ENCODE data around the gene GSPT1. TPM values are rescaled to one million over a fixed set of nuclear protein-coding genes. Genes with fewer than 3 reads are reported as not detected.
"Not testable (repeated sequence)": the region's sequence is repeated elsewhere in the genome, so short reads cannot be mapped to it uniquely, and the experiment has no call there.

The GSPT1 gene
- total and polyA plus RNA-seq, 7 experiments from 2014 or later: 71.0 to 148 (median 96.7) TPM

DNA sequence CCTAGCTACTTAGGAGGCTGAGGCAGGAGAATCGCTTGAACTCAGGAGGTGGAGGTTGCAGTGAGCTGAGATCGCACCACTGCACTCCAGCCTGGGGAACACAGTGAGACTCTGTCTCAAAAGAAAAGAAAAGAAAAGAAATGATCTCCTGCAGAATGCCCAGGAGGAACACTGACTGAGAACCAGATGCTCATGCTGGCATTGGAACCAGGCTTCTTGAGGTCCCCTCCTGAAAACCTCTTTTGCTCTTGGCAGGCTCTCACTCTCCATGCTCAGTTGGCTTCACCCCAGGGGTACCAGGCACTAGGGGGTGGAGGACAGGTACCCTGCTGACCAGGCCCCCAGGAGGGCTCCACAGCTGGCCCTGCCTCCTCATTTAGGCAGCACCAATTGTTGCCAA, 40.8 kb upstream of the GSPT1 start:
- H3K27me3 Mint-ChIP-seq: peaks cover 0 to 4% (median 0%) of the 10 kb centered on the region in 5 donors
- no peak overlapping the region for H3K4me3 Mint-ChIP-seq
- H3K36me3 ChIP-seq (ENCODE audit: control insufficient read depth in 2 of 3, insufficient read depth in 3 of 3, low read length in 3 of 3): no peaks in the 10 kb centered on the region
- H3K4me1 ChIP-seq (ENCODE audit: control insufficient read depth in 2 of 2, insufficient read depth in 2 of 2, low read length in 2 of 2): no peaks in the 10 kb centered on the region
- H3K27me3 ChIP-seq (ENCODE audit: control insufficient read depth in 2 of 2, insufficient read depth in 2 of 2, low read length in 2 of 2): no peaks in the 10 kb centered on the region
- intact Hi-C loops (cut with micrococcal nuclease): loop anchor here in 1 of 2 donors (10.0 kb wide), 1 partner anchor 1498 kb away; no protein-coding TSS in a partner anchor
- POLR2A ChIA-PET: no interaction called here
- H3K4me3 ChIP-seq (ENCODE audit: low read length): no peak overlapping the region
- H3K4me1 Mint-ChIP-seq: no peaks in the 10 kb centered on the region
- H3K27ac Mint-ChIP-seq: no peak overlapping the region
- peaks cover 0 to 6% (median 4%) of the 10 kb centered on the region in 5 donors for H3K36me3 Mint-ChIP-seq
- CTCF ChIA-PET: interaction anchor here (1.1 kb wide), 1 partner anchor 112 kb away, joined by 3 read pairs; no protein-coding TSS in a partner anchor
- H3K27ac ChIP-seq (ENCODE audit: low read depth, low read length): no peak overlapping the region
- H3K9me3 Mint-ChIP-seq: no peaks in the 10 kb centered on the region
- no peaks in the 10 kb centered on the region for H3K9me3 ChIP-seq (ENCODE audit: control insufficient read depth in 2 of 3, low read length in 3 of 3)
- DNase-seq (no peak), ATAC-seq (no peak)

DNA sequence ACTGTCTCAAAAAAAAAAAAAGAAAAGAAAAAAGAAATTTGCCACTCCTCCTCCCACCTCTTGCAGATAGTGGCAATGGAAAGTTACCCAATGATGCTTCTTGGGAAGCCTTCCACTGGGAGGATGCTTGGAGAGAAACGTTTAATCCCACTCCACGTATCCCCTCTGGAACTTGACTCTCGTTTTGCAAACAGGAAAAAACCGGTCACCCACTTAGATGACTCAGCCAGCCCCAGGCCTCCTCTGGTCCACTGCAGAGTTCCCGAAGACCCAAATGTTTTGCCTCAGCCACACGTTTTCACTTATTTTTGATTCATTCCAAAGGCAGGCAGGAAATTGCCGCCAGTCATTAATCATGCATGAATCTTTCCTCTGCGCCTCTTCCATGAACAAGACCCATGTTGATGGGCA, 40.0 kb upstream of the GSPT1 start:
- H3K27me3 ChIP-seq (ENCODE audit: control insufficient read depth in 2 of 2, insufficient read depth in 2 of 2, low read length in 2 of 2): no peaks in the 10 kb centered on the region
- ChIA-PET POLR2A (no interaction called here), CTCF (no interaction called here)
- Mint-ChIP-seq H3K36me3 (peaks cover 0 to 6% (median 4%) of the 10 kb centered on the region in 5 donors), H3K27me3 (no peaks in the 10 kb centered on the region), H3K9me3 (no peaks in the 10 kb centered on the region), H3K4me3 (no peak overlapping the region), H3K4me1 (no peaks in the 10 kb centered on the region), H3K27ac (no peak overlapping the region)
- no peaks in the 10 kb centered on the region for H3K9me3 ChIP-seq (ENCODE audit: control insufficient read depth in 2 of 3, low read length in 3 of 3)
- intact Hi-C loops (cut with micrococcal nuclease): loop anchor here in 1 of 2 donors (10.0 kb wide), 1 partner anchor 1499 kb away; no protein-coding TSS in a partner anchor
- no peaks in the 10 kb centered on the region for H3K36me3 ChIP-seq (ENCODE audit: control insufficient read depth in 2 of 3, insufficient read depth in 3 of 3, low read length in 3 of 3)
- no peak for ATAC-seq
- H3K27ac ChIP-seq (ENCODE audit: low read depth, low read length): no peak overlapping the region
- H3K4me3 ChIP-seq (ENCODE audit: low read length): no peak overlapping the region
- no peaks in the 10 kb centered on the region for H3K4me1 ChIP-seq (ENCODE audit: control insufficient read depth in 2 of 2, insufficient read depth in 2 of 2, low read length in 2 of 2)
- no peak for DNase-seq

DNA sequence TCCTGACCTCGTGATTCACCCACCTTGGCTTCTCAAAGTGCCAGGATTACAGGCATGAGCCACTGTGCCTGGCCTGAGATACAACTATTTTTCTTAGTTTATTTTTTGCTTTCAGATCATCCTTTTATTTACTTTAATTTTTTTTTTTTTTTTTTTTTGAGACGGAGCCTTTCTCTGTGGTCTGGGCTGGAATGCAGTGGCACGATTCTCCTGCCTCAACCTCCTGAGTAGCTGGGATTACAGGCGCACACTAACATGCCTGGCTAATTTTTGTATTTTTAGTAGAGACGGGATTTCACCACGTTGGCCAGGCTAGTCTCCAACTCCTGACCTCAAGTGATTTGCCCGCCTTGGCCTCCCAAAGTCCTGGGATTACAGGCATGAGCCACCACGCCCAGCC, 37.8 kb upstream of the GSPT1 start:
- H3K4me3 ChIP-seq (ENCODE audit: low read length); H3K36me3 ChIP-seq (ENCODE audit: control insufficient read depth in 2 of 3, insufficient read depth in 3 of 3, low read length in 3 of 3); H3K4me1 ChIP-seq (ENCODE audit: control insufficient read depth in 2 of 2, insufficient read depth in 2 of 2, low read length in 2 of 2); H3K36me3 Mint-ChIP-seq; H3K27ac ChIP-seq (ENCODE audit: low read depth, low read length); H3K27me3 ChIP-seq (ENCODE audit: control insufficient read depth in 2 of 2, insufficient read depth in 2 of 2, low read length in 2 of 2); DNase-seq; ATAC-seq; H3K4me1 Mint-ChIP-seq; POLR2A ChIA-PET; H3K4me3 Mint-ChIP-seq; H3K27ac Mint-ChIP-seq; H3K27me3 Mint-ChIP-seq; CTCF ChIA-PET; H3K9me3 ChIP-seq (ENCODE audit: control insufficient read depth in 2 of 3, low read length in 3 of 3); H3K9me3 Mint-ChIP-seq: not testable (repeated sequence)
- intact Hi-C loops (cut with micrococcal nuclease): loop anchor here in 1 of 2 donors (10.0 kb wide), 1 partner anchor 1501 kb away; no protein-coding TSS in a partner anchor

GRCh38 chr16:11950388-11950787, 34.6 kb upstream of the GSPT1 start:
- CTCF ChIA-PET: no interaction called here

GRCh38 chr16:11949527-11949926, 33.8 kb upstream of the GSPT1 start:
- H3K36me3 Mint-ChIP-seq: no peaks in the 10 kb centered on the region
- peak in 3 of 9 donors; percentile 25 to 31 (median 25) for DNase-seq
- Histone ChIP-seq H3K4me1 (ENCODE audit: control insufficient read depth in 2 of 2, insufficient read depth in 2 of 2, low read length in 2 of 2) (no peaks in the 10 kb centered on the region), H3K27me3 (ENCODE audit: control insufficient read depth in 2 of 2, insufficient read depth in 2 of 2, low read length in 2 of 2) (no peaks in the 10 kb centered on the region), H3K27ac (ENCODE audit: low read depth, low read length) (no peak overlapping the region), H3K4me3 (ENCODE audit: low read length) (no peak overlapping the region), H3K36me3 (ENCODE audit: control insufficient read depth in 2 of 3, insufficient read depth in 3 of 3, low read length in 3 of 3) (no peaks in the 10 kb centered on the region), H3K9me3 (ENCODE audit: control insufficient read depth in 2 of 3, low read length in 3 of 3) (no peaks in the 10 kb centered on the region)
- H3K27me3 Mint-ChIP-seq: no peaks in the 10 kb centered on the region
- CTCF ChIA-PET: interaction anchor here (1.9 kb wide), 1 partner anchor 119 kb away, joined by 10 read pairs; no protein-coding TSS in a partner anchor
- POLR2A ChIA-PET: interaction anchor here (0.7 kb wide), 1 partner anchor 1971 kb away, joined by 3 read pairs; the partner anchor contains the start of gene ERCC4
- peaks cover 0 to 6% (median 0%) of the 10 kb centered on the region in 7 donors for H3K4me1 Mint-ChIP-seq
- H3K4me3 Mint-ChIP-seq: no peak overlapping the region
- intact Hi-C loops (cut with micrococcal nuclease): loop anchor here (1.0 to 2.0 kb wide), 2 partner anchors 119 to 869 kb away; no protein-coding TSS in a partner anchor
- no peaks in the 10 kb centered on the region for H3K9me3 Mint-ChIP-seq
- ATAC-seq: peak; percentile 59
- no peak overlapping the region for H3K27ac Mint-ChIP-seq

More at GRCh38 chr16:11950388-11950787, 34.6 kb upstream of the GSPT1 start:
- H3K9me3 Mint-ChIP-seq: no peaks in the 10 kb centered on the region
- no peaks in the 10 kb centered on the region for H3K36me3 Mint-ChIP-seq
- intact Hi-C loops (cut with micrococcal nuclease): loop anchor here in 1 of 2 donors (10.0 kb wide), 1 partner anchor 1504 kb away; no protein-coding TSS in a partner anchor
- peaks cover 0 to 6% (median 0%) of the 10 kb centered on the region in 7 donors for H3K4me1 Mint-ChIP-seq
- peak overlapping the region in 2 of 9 donors; percentile 14 to 44 for H3K27ac Mint-ChIP-seq
- DNase-seq (no peak), ATAC-seq (no peak)
- Histone ChIP-seq H3K4me1 (ENCODE audit: control insufficient read depth in 2 of 2, insufficient read depth in 2 of 2, low read length in 2 of 2) (no peaks in the 10 kb centered on the region), H3K36me3 (ENCODE audit: control insufficient read depth in 2 of 3, insufficient read depth in 3 of 3, low read length in 3 of 3) (no peaks in the 10 kb centered on the region), H3K4me3 (ENCODE audit: low read length) (no peak overlapping the region), H3K9me3 (ENCODE audit: control insufficient read depth in 2 of 3, low read length in 3 of 3) (no peaks in the 10 kb centered on the region), H3K27me3 (ENCODE audit: control insufficient read depth in 2 of 2, insufficient read depth in 2 of 2, low read length in 2 of 2) (no peaks in the 10 kb centered on the region), H3K27ac (ENCODE audit: low read depth, low read length) (no peak overlapping the region)
- H3K27me3 Mint-ChIP-seq: no peaks in the 10 kb centered on the region
- H3K4me3 Mint-ChIP-seq: no peak overlapping the region
- POLR2A ChIA-PET: no interaction called here

- Mint-ChIP-seq H3K9me3 (no peaks in the 10 kb centered on the region), H3K27ac (no peak overlapping the region), H3K4me1 (peaks cover 0 to 6% (median 0%) of the 10 kb centered on the region in 7 donors), H3K4me3 (no peak overlapping the region), H3K27me3 (no peaks in the 10 kb centered on the region), H3K36me3 (no peaks in the 10 kb centered on the region)
- H3K27me3 ChIP-seq (ENCODE audit: control insufficient read depth in 2 of 2, insufficient read depth in 2 of 2, low read length in 2 of 2): no peaks in the 10 kb centered on the region
- H3K4me3 ChIP-seq (ENCODE audit: low read length): no peak overlapping the region
- ChIA-PET CTCF (interaction anchor here (1.9 kb wide), 1 partner anchor 119 kb away, joined by 10 read pairs; no protein-coding TSS in a partner anchor), POLR2A (no interaction called here)
- H3K36me3 ChIP-seq (ENCODE audit: control insufficient read depth in 2 of 3, insufficient read depth in 3 of 3, low read length in 3 of 3): no peaks in the 10 kb centered on the region
- DNase-seq: no peak
- no peak overlapping the region for H3K27ac ChIP-seq (ENCODE audit: low read depth, low read length)
- H3K4me1 ChIP-seq (ENCODE audit: control insufficient read depth in 2 of 2, insufficient read depth in 2 of 2, low read length in 2 of 2): no peaks in the 10 kb centered on the region
- intact Hi-C loops (cut with micrococcal nuclease): loop anchor here (1.0 to 2.0 kb wide), 2 partner anchors 119 to 870 kb away; no protein-coding TSS in a partner anchor
- no peak for ATAC-seq
- H3K9me3 ChIP-seq (ENCODE audit: control insufficient read depth in 2 of 3, low read length in 3 of 3): no peaks in the 10 kb centered on the region
Observed at GRCh38 chr16:11948819-11949218, 33.1 kb upstream of the GSPT1 start.

GRCh38 chr16:11946433-11946832, 30.7 kb upstream of the GSPT1 start:
- no peak for ATAC-seq
- H3K9me3 Mint-ChIP-seq: no peaks in the 10 kb centered on the region
- H3K36me3 ChIP-seq (ENCODE audit: control insufficient read depth in 2 of 3, insufficient read depth in 3 of 3, low read length in 3 of 3): no peaks in the 10 kb centered on the region
- H3K4me3 ChIP-seq (ENCODE audit: low read length): no peak overlapping the region
- no peaks in the 10 kb centered on the region for H3K27me3 Mint-ChIP-seq
- no peak overlapping the region for H3K4me3 Mint-ChIP-seq
- intact Hi-C loops (cut with micrococcal nuclease): no loop called here
- H3K36me3 Mint-ChIP-seq: no peaks in the 10 kb centered on the region
- no peaks in the 10 kb centered on the region for H3K27me3 ChIP-seq (ENCODE audit: control insufficient read depth in 2 of 2, insufficient read depth in 2 of 2, low read length in 2 of 2)
- H3K4me1 ChIP-seq (ENCODE audit: control insufficient read depth in 2 of 2, insufficient read depth in 2 of 2, low read length in 2 of 2): no peaks in the 10 kb centered on the region
- H3K27ac ChIP-seq (ENCODE audit: low read depth, low read length): no peak overlapping the region
- no peak for DNase-seq
- POLR2A ChIA-PET: interaction anchor here (1.0 kb wide), 1 partner anchor 32 kb away, joined by 3 read pairs; no protein-coding TSS in a partner anchor
- CTCF ChIA-PET: interaction anchor here (0.8 to 1.7 kb wide), 2 partner anchors 122 to 475 kb away, joined by 3 to 5 read pairs; no protein-coding TSS in a partner anchor
- no peak overlapping the region for H3K27ac Mint-ChIP-seq
- peaks cover 0 to 6% (median 0%) of the 10 kb centered on the region in 7 donors for H3K4me1 Mint-ChIP-seq
- no peaks in the 10 kb centered on the region for H3K9me3 ChIP-seq (ENCODE audit: control insufficient read depth in 2 of 3, low read length in 3 of 3)

Measured in naive thymus-derived CD4-positive, alpha-beta T cell (primary cell).